SK-N-SH treated with all-trans-retinoic acid at 6 μM for 48 hours (cell line): ENCODE data around the gene TRIM65.
A peak's percentile ranks its signal among the peaks of the same experiment; 100 is the strongest.

ENCODE experiments used
- ATAC-seq: fragments of 200-7000 bp; cut with Tn5 transposase; 3 replicates; pipeline ENCODE4 v1.9.1; 2020; ENCODE audit warnings: mild to moderate bottlenecking, moderate library complexity
- GLIS3 ChIP-seq: fragments of 250-450 bp; sonication (Bioruptor Pico); IDR thresholded peaks from 2 replicates; pipeline ENCODE4 v1.5.0; 2020; ENCODE audit warnings: mild to moderate bottlenecking, moderate library complexity
- ISL1 ChIP-seq: fragments of 250-450 bp; sonication (Bioruptor Pico); IDR thresholded peaks from 2 replicates; pipeline ENCODE4 v2.1.2; 2022; ENCODE audit warnings: mild to moderate bottlenecking, moderate library complexity
- POU6F1 ChIP-seq: fragments of 250-450 bp; sonication (Bioruptor Pico); IDR thresholded peaks from 2 replicates; pipeline ENCODE4 v1.8.0; 2021; ENCODE audit warnings: low read depth, mild to moderate bottlenecking, moderate library complexity, borderline replicate concordance
- PPARA ChIP-seq: fragments of 250-450 bp; sonication (Bioruptor Pico); IDR thresholded peaks from 2 replicates; pipeline ENCODE4 v1.5.0; 2020; ENCODE audit warnings: mild to moderate bottlenecking, borderline replicate concordance
- RARB ChIP-seq: fragments of 250-450 bp; sonication (Bioruptor Pico); IDR thresholded peaks from 2 replicates; pipeline ENCODE4 v1.8.0; 2021; ENCODE audit warnings: mild to moderate bottlenecking, moderate library complexity
- SNAI2 ChIP-seq: fragments of 250-450 bp; sonication (Bioruptor Pico); IDR thresholded peaks from 2 replicates; pipeline ENCODE4 v1.5.0; 2020; ENCODE audit warnings: mild to moderate bottlenecking, moderate library complexity
- TOX ChIP-seq: fragments of 250-450 bp; sonication (Bioruptor Pico); IDR thresholded peaks from 2 replicates; pipeline ENCODE4 v1.8.0; 2021; ENCODE audit warnings: mild to moderate bottlenecking, moderate library complexity, borderline replicate concordance
- TSHZ2 ChIP-seq: fragments of 250-450 bp; sonication (Bioruptor Pico); IDR thresholded peaks from 2 replicates; pipeline ENCODE4 v1.5.0; 2020; ENCODE audit warnings: mild to moderate bottlenecking, moderate library complexity
- ZC3H10 ChIP-seq: fragments of 250-450 bp; sonication (Bioruptor Pico); IDR thresholded peaks from 2 replicates; pipeline ENCODE4 v1.5.1; 2021; ENCODE audit warnings: mild to moderate bottlenecking, moderate library complexity
- ZFP3 ChIP-seq: fragments of 250-450 bp; sonication (Bioruptor Pico); IDR thresholded peaks from 2 replicates; pipeline ENCODE4 v1.5.0; 2020; ENCODE audit warnings: mild to moderate bottlenecking, moderate library complexity
- ZFP30 ChIP-seq: fragments of 450-650 bp; formaldehyde crosslinking; IDR thresholded peaks from 2 replicates; pipeline ENCODE4 v1.5.0; 2022; ENCODE audit warnings: mild to moderate bottlenecking, moderate library complexity
- TF ChIP-seq, protein P1 (sequence below): fragments of 250-450 bp; sonication (Bioruptor Pico); IDR thresholded peaks from 2 replicates; pipeline ENCODE4 v1.8.0; 2020; ENCODE audit warnings: mild to moderate bottlenecking, moderate library complexity, borderline replicate concordance

The TRIM65 gene

DNA sequence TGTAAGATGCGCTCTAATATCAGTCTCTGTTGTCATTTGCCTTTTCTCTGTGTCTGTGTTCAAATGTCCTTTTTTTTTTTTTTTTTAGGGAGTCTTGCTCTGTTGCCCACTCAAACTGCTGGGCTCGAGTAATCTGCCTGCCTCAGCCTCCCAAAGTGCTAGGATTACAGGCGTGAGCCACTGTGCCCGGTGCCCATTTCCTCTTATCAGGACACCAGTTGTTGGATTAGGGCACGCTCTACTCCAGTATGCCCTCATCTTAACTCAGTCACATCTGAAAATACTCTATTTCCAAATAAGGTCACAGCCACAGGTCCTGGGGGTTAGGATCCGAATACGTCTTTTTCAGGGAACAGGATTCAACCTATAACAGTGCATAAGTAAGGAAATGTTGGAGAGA, 16.5 kb downstream of the TRIM65 start (continued):
- TF ChIP-seq POU6F1 (CRISPR knock-in tag) (no peak), GLIS3 (CRISPR knock-in tag) (no peak), PPARA (CRISPR knock-in tag) (no peak)
- TF ChIP-seq, all 23 proteins: peak for 0

GRCh38 chr17:75878174-75878998, 18.4 kb downstream of the TRIM65 start, which contains the start of gene TRIM47:
TRIM47 (minus strand) TSS chr17:75878581; CDS start chr17:75878548, 33 bp downstream.
- TF ChIP-seq PPARA (CRISPR knock-in tag) (no peak), GLIS3 (CRISPR knock-in tag) (no peak), TOX (no peak), ZFP3 (CRISPR knock-in tag) (no peak), POU6F1 (CRISPR knock-in tag) (no peak), ISL1 (CRISPR knock-in tag) (no peak), TSHZ2 (CRISPR knock-in tag) (no peak), ZC3H10 (no peak)
- TF ChIP-seq, protein P1, sequence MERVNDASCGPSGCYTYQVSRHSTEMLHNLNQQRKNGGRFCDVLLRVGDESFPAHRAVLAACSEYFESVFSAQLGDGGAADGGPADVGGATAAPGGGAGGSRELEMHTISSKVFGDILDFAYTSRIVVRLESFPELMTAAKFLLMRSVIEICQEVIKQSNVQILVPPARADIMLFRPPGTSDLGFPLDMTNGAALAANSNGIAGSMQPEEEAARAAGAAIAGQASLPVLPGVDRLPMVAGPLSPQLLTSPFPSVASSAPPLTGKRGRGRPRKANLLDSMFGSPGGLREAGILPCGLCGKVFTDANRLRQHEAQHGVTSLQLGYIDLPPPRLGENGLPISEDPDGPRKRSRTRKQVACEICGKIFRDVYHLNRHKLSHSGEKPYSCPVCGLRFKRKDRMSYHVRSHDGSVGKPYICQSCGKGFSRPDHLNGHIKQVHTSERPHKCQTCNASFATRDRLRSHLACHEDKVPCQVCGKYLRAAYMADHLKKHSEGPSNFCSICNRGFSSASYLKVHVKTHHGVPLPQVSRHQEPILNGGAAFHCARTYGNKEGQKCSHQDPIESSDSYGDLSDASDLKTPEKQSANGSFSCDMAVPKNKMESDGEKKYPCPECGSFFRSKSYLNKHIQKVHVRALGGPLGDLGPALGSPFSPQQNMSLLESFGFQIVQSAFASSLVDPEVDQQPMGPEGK (CRISPR knock-in tag), result no peak
- ATAC-seq, result no peak; the same call in 2 of the 3 replicates

DNA sequence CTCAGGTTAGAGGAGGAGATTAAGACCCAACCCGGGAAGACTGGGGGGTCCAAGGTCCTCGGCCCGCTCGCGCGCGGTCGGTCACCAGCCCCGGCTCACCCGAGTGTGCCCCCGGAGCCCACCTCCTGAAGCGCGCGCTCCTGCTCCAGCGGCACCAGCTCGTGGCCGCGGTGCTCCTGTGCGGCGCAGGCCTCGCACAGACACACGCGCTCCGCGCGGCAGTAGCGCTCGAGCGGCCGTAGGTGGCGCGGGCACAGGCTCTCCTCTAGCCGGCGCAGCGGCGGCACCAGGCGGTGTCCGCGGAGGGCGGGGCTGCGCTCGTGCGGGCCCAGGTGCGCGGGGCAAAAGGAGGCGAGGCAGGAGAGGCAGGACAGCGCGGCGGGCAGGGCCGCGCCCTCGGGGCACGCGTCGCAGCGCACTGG, 19.0 kb downstream of the TRIM65 start:
- ATAC-seq, result peak; percentile 80
- TF ChIP-seq RARB (CRISPR knock-in tag) (no peak), SNAI2 (CRISPR knock-in tag) (no peak), ZFP3 (CRISPR knock-in tag) (peak; percentile 88), TOX (no peak)

DNA sequence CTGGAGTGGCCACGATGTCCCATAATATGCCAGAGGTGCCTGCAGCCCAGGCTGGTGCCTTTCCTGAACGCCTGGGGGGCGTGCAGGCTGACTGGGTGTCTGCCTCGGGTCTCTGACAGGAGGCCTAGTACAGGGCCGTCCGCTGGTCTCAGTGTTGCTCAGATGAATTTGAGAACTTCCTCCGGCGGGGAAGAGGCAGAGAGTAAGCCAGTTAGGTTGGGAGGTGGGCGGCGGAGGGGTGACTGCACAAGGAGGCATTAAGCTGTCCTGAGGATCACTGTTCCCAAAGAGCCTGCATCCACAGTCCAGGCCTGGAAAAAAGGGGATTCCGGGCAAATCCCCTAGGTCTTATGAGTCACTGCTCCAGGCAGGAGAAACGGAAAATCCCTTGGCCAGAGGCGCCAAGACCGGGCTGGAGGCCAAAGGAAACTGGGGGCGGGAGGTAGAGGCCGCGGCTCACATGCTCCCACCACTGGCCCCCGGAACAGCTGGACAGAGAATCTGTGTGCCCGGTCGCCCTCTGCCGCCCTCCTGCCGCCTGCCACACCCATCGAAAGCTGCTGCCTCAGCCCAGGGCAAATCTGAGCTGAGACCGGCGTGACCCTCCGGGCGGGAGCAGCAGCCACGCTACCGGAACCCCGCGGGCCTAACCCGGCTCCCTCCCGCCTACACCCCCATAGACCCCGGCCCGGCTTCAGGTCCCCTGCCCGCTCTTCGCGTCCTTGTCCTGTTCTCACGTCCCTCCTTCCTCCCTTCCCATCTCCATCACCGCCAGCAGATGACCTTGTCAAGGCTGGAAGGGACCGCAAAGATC, 19.6 kb downstream of the TRIM65 start:
- TF ChIP-seq, protein P1 (CRISPR knock-in tag), result peak; percentile 57; the same call in 1 of the 2 replicates
- TF ChIP-seq ZFP30 (CRISPR knock-in tag) (no peak), PPARA (CRISPR knock-in tag) (no peak), RARB (CRISPR knock-in tag) (peak; percentile 56; the same call in 1 of the 2 replicates)
- peak; percentile 69 for ATAC-seq
